Endothelial cell of umbilical vein (primary cell): ENCODE data around the gene INTS14.

Source experiments
- CTCF ChIP-seq, 2 donors: IDR thresholded peaks; 1 replicate in 1 of 2; 2 replicates in 1 of 2; pipeline ENCODE4 v1.5.1; 2011; ENCODE audit warnings: low read length in 2 of 2, mild to moderate bottlenecking in 2 of 2, moderate library complexity in 2 of 2, control low read depth in 1 of 2, inconsistent platforms in 1 of 2, low read depth in 1 of 2; ENCODE audit not compliant: insufficient read depth in 1 of 2; ENCODE audit errors: extremely low read depth in 1 of 2
- EZH2 ChIP-seq: IDR thresholded peaks from 2 replicates; pipeline ENCODE4 v1.6.1; 2012; ENCODE audit warnings: borderline replicate concordance, low read depth, mild to moderate bottlenecking, moderate library complexity, low read length, inconsistent platforms; ENCODE audit not compliant: severe bottlenecking
- FOS ChIP-seq: IDR thresholded peaks from 2 replicates; pipeline ENCODE4 v1.6.1; 2011; ENCODE audit warnings: mild to moderate bottlenecking, low read length, moderate library complexity, borderline replicate concordance; ENCODE audit not compliant: insufficient read depth
- MAX ChIP-seq: IDR thresholded peaks from 2 replicates; pipeline ENCODE4 v1.6.1; 2011; ENCODE audit not compliant: insufficient read depth, insufficient read length
- MYC ChIP-seq: IDR thresholded peaks from one replicate; pipeline ENCODE4 v1.6.1; 2011; ENCODE audit warnings: mild to moderate bottlenecking, low read depth, low read length
- POLR2A ChIP-seq: IDR thresholded peaks from 2 replicates; pipeline ENCODE4 v1.6.1; 2012; ENCODE audit warnings: low read depth, mild to moderate bottlenecking, control low read depth, low read length
- POLR2AphosphoS5 ChIP-seq: IDR thresholded peaks from 2 replicates; pipeline ENCODE4 v1.6.1; 2012; ENCODE audit warnings: low read depth, mild to moderate bottlenecking, control low read depth, low read length, moderate library complexity; ENCODE audit not compliant: insufficient read depth

GRCh38 chr15:65583701-65584100 is 27.2 kb downstream of the INTS14 start:
- TF ChIP-seq POLR2AphosphoS5: no peak
- TF ChIP-seq CTCF (IDR thresholded peaks at IDR 0.05; ENCODE audit: extremely low read depth in 1 of 2, insufficient read depth in 1 of 2, low read depth in 1 of 2, low read length in 2 of 2): no peak
- no peak for TF ChIP-seq MYC
- TF ChIP-seq POLR2A: no peak
- TF ChIP-seq EZH2: no peak
- no peak for TF ChIP-seq MAX
- no peak for TF ChIP-seq FOS
